Measurements from ENCODE around the gene FAM240B. TPM values are rescaled to one million over a fixed set of nuclear protein-coding genes. Genes with fewer than 3 reads are reported as not detected.
A peak's percentile ranks its signal among the peaks of the same experiment; 100 is the strongest.

Gene FAM240B
- not detected for total RNA-seq

DNA sequence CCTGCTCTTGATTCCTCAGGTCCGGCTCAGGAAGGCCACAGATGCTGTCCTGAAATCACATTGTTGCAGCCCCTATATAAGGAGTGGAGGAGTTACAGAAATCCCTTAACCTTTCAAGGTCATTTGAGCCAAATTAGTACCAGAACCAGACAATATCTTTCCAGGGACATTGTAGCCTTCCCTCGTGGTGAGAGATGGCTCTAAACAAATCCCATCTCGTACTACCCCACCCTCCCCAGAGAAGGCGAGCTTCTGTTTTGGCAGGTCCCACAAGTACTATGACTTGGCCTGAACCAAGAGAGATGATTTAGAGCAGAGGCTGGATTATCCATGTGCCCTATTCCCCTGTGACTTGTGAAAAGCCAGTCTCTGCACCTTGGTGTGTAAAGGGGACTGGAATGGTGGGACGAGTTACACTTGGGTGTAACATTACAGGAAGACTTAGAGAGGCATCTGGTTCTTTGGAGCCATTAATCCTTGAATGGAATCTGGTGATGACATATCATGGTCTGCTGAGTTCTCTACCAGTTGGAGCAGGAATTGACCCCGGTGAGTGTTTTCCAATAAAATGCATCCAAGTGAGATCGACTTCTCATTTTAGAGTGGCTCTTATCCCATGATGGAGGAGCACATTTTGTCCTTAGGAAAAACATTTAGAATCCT lies at the start of gene FAM240B:
FAM240B (minus strand) TSS at position 51 of the 663 bp plus-strand sequence. CDS start 16,134 bp downstream, outside the sequence.
- no peak for ATAC-seq

DNA sequence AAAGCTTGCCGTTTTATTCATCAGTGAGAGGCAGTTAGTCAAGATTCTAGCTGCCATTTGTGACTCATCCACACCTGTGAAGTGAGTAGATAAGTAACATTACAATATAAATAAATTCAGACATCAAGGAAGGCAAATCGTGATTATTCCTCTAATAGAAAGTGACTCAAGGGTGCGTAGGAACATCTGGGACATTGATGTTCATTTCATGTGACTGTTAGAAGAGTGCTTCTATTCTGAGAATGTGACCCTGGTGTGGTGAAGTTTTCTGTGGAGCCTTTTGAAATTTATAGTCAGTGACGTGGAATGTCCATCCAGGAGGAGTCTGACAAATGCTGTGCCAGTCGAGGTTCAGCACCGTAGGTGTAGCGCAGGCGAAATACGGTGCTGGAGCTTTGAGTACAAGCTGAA lies 48.4 kb upstream of the FAM240B start:
- no peak for ATAC-seq

DNA sequence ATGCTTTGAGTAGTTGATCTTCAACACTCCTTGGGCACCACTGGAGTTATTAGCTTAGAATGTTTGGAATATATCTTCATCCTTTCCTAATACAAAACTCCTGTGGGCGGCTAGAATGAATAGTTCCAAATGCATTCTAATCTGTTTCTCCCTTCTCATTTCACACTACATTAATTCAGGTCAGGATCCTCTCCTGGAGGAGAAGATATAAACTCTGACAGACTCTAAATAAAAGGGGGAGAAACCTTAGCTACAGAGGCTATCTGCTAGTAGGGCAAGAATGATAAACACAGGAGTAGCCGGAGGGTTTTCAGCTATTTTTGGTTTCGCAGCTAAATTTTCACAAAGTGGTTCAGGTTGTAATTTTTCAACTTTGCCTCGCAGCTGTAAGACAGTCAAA lies 45.2 kb upstream of the FAM240B start:
- no peak for ATAC-seq

DNA sequence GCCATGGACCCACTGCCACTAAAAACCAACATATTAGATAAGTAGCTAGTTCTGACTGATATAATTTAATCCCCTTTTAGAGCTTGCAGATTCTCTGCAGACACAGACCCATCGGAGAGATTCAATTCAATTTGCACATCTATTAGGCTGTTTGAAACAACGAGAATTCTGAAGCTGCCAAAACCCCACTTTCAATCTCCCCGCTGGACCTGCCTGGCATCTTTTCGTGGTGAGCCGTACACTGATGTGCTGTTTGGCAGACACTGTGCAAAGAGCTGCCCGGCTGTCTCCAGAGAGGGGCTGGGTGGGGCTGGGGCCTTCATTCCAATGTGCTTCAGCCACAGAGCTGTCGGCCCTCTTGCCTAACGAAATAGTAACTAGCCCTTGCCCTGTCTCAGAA lies 42.1 kb upstream of the FAM240B start:
- ATAC-seq: no peak

DNA sequence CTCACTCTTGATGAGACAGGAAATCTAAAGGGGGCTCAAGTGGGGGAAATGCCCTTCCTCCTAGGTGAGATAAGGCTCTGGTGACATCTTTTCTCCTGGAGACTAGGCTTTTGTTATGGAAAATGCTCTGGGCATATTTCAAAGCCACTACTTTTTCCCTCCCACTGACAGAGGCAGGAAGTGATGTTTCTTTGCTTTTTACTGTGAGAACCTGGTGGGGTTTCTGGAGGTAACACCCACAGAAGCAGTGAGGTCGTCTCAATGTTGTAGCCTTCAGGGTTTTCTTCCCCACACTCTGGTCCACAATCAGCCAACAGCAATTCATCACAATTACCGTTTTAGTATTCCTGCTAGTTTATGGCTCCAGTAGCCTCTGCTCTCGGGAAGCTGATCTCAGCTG lies 41.4 kb upstream of the FAM240B start:
- ATAC-seq: no peak

DNA sequence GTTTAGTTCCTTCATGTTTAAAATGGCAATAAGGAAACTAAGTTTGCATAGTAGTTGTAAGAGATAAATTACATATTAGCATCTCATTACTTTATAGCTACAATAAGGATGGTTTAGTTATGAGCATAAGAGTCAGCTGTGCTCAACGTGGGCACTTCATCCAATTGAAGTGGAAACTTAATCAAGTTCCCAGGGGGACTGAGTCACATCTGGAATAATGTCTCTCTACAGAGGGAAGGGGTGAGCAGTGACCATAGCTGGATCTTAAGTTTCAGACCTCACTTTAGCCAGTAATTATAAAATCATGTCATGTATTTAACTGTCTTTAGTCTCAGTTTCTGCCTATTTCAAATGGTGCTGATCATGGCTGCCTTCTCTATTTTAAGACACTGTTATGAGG lies 36.8 kb upstream of the FAM240B start:
- ATAC-seq: no peak

DNA sequence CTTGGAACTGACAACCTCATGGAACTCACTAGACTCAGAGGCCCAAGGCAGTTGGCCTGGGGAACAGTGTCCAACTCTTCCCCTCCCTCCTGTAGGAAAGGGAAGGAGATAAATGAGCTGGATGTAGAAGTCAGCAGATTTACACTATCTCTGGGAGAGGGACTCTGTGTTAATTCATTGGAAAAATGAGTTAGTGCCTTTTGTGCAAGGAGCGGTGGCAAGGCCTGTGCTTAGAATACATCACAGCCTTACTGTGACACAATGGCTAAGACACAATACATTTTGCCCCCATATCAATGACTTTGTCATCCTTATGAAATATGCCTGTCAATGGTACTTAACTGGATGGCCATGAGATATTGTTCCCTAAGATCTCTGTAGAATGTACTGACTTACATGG lies 28.0 kb upstream of the FAM240B start:
- no peak for ATAC-seq

DNA sequence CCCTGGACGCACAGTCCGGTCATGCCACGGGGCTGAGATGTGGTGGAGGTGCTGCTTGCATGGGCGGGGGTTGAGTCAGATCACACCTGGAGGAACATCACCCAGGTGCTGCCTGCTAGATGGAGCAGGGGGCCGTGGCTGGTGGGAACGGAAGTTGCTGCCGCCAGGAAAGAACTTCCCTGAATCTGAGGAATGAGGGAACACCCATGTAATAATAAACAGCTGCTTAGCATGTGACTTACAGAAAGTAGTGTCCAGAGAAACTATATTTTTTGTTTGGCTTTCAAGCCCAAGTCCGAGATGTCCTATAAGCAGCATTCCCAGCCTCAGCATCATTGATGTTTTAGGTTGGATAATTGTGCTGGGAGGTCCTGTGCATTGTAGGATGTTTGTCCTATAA lies 27.1 kb upstream of the FAM240B start:
- ATAC-seq: no peak

DNA sequence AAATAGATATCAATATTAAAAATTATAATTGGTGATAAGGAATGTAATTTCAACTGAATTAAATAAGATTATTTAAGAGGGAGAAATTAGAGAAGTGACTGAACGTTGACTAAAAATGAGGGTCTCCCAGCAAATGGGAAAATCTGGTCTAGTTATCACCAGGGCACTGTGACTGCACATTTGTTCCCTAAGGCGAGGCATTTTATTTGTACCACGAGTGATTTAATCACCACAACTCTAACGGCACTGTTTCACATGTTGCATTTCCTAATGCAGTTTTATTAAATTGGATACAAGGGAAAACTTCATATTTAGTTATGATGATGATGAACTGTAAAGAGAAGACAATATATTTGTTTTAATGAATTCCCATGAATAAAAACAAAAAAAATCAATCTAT lies 26.4 kb upstream of the FAM240B start:
- ATAC-seq: no peak

DNA sequence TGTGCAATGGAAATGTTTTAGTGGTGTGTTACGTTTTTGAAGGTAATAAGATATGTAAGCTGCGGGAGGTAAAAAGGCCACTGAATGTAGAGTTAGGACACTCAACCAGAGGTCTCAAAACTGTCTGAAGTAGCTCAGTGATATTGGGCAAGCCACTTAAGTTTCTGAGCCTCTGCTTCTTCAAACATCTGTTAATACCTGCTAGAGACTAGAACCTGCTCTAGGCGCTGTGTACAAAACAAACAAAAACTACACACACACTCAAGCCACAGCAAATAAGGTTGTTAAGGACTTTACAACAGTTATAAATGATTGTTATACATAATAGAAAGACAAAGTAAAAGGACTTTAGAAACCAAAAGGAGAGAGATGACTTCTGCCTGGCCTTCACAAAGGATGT lies 24.6 kb upstream of the FAM240B start:
- ATAC-seq: no peak

DNA sequence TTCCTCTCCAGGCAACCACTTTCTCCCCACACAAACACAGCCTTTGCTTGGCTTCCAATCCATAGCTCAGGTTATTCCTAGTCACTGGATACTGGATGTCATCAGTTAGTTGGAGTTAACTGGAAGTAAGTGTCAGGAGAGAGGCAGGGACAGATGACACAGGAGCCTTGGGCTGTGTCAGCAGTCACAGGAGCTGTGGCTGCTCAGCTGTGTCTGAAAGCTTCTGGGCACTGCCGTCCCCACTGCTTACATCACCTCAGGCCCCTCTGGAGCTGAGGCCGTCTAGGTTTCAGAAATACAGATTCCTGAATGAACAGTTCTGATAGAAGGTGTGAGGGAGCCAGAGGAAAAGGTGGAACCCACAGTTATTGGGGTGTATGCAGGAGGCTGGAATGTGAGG lies 17.3 kb upstream of the FAM240B start:
- no peak for ATAC-seq

DNA sequence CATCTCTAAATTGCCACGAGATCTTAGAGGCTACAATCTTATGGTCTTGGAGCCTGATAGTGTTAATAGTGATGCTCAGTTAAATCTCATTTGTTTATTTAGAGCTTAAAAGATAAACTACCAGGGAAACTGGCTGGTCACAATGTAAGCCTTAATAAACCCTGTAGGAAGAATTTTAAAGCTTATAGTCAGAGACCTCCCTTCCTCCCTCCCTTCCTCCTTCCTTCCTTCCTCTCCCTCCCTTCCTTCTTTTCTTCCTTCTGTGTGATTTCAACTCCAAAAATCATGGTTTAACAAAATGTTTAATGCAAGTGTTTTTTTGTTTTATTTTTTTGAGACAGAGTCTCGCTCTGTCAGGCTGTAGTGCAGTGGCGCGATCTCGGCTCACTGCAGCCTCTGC lies 14.9 kb upstream of the FAM240B start:
- no peak for ATAC-seq

DNA sequence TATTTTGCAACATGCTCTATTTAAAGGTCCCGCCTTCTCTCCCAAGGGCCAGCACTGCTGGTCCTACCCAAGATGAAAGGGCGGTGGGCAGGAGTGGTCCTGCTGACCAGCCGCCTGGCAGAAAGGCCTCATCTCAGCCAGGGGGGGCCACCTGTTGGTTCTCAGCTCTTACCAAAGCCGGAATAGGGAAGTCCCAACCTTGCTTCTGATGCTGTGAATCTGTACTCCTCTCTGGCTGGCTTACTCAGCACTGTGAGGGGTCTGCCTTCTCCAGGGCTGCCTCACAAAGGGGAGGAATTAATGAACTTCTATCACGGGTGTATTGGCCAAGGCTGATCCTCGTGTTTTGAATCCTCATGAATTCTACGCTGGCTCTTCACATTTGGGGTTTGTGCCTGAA lies 13.6 kb upstream of the FAM240B start:
- ATAC-seq: no peak

DNA sequence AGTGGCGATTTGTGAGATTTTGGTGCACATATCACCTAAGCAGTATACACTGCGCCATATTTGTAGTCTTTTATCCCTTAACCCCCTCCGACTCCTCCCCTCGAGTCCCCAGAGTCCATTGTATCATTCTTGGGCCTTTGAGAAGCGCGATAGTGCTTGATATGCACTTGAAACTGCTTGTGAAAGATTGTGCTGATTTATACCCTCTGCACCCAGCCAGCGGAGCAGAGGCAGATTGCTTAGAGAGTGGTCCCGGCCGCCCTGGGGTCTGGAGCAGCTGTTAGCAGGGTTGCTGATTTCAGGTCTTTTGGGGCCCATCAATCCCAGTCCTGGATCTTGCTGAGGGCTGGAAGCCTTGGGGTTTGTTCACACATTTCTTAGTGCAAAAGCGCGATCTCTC lies 13.0 kb upstream of the FAM240B start:
- ATAC-seq: no peak

DNA sequence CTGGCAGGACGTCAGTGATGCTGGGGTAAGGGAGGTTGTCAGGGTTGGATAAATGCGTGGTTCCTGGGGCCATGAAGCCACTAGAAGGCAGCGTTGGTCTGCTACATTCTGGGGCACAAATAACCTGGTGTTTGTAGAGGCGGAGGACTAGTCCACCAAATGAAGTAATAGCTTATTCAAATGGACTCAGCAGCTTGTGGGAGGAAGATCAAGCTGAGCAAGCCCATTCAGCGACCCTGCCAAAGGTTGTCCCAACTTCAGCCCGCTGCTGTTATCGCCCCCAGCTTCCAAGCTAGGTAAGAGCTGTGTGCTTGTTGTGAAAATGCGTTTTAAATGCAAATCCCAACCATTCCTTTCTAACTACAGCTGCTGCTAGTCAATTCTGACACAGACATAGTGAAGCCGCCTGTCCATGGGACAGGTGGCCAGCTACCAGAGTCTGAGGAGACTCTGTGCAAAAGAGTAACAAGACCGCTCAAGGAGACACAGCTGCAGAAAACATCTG lies 7.6 kb upstream of the FAM240B start:
- peak; percentile 61 for ATAC-seq

DNA sequence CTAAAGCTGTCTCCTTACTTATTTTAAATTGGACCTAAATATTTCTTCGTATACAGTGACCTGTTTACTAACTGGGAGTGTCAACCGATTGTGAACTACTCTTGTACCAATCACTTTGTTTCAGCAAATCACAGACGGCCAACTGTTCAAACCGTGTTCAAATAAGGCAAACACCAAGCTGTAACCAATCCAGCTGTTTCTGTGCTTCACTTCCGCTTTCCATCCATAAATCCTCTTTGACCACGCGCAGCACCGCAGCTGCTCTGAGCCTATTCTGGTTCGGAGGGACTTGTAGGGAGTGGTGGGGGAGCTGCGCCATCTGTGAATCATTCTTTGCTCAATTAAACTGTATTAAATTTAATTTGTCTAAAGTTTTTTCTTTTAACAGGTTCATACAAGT lies 4.8 kb upstream of the FAM240B start:
- no peak for ATAC-seq

DNA sequence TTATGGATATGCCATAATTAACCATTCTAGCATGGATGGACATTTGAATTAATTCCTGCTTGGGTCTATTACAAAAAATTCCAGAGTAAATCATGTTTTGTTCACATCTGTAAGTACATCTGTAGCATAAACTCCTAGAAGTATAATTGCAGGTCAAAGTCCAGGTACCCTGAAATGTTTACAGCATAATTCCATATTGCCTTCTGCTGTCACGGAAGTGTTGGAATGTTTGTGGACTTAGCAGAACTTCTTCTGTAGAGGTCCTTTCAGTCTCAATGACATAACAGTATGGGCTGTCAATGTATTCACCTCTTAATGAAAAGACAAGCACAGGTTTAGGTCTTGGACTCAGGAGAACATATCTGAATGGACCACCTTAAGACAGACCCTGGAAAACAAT lies 1.8 kb downstream of the FAM240B start:
- ATAC-seq: no peak

DNA sequence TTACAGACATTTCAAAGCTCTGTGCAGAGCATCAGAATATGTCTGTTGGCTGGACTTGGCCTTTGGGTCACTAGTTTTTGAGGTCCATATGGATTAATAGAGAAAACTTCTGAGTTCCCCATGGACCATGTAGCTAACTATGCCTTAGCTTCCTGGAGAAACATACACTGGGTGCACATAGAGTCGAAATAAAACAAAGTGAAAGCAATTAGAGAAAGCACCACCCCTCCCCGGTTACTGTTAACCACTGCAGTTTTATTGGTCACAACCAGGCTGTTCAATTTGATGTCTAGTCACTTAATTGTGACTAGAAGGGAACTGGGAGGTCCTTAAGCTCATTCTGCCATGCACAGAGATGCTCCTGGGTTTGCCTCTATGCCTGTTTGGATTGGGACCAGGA lies 4.2 kb downstream of the FAM240B start:
- no peak for ATAC-seq

DNA sequence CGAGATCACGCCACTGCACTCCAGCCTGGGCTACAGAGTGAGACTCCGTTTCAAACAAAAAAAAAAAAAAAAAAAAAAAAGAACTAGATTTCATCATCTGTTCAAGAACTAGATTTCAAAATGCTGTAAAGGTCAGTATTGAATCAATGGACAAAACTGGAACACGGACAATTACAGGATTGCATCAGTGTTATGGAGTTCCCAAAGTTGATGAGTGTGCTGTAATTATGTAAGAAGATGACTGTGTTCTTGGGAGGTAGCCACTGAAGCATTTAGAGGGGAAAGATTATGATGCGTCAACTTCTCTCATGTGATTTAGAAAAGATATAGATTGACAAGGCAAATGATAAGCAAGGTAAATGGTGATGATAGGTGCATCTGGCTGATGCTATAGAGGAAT lies 6.5 kb downstream of the FAM240B start:
- peak; percentile 44 for ATAC-seq

DNA sequence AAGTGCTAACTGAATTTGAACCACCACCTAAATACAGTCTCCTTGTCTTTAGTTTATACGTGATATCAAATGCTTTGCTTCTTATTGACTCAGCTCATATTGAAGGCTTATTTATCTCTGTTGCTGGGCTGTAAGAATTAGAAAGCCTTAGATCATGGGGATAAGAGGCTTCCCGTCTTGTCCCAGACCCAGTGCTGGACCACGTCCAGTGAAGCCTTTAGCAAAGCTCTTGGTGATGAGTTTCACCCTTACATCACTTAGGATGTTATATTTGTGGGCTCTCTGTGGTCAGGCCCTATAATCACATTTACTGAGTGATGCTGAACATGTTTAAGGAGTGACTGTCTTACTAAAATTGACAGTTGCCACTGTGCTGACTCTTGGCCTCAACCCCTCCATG lies 11.2 kb downstream of the FAM240B start:
- no peak for ATAC-seq

DNA sequence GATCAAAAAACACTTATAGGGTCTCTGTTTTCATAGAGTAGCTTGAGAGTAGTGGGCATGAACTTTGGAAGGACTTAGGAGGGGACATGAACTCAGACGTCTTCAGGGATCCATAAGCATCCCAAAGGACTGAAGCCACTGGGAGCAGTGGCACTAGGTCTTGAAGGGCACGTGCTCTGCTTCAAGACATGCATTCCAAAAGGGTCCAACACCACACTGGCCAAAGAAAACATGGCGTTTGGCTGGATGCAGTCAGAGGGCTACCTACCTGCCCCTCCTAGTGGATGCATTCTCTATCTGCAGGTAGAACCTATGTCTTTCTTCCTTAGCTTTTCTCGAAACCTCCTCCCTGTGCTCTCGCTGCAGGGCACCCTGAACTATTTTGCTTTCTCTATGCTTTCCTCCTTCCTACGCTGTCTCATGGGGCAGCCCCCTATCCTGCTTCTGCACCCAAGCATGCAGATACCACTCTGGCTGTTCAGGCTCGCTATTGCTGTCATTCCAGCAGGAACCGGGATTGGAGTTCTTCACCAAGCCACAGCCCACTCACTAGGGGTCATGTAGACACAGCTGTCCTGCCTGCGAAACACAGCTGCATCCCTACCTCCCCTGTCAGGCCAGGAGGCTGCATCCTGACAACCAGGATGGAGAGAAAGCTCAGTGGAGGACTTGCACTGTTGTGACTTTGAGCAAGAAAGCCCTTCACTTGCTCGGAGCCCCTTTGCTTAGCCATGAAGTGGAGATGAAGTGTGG lies 11.9 kb downstream of the FAM240B start:
- ATAC-seq: no peak

DNA sequence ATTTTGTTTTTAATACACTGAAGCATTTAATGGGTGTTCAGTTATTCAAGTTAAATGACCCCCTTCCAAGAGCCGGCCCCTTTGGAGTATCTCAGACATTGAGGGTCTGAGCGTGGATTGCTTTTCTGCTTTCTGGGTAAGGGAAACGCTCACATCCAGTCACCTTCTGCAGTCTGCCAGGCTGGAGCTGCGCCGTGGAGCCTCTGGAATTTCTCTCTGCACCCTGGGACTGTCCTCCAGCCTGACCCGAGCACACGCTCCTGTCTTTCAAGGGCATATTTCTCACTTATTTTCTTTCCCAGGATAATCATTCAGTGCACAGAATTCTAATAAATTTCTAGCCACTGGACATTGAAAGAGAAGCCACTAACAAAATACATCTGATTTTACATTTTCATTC lies 13.4 kb downstream of the FAM240B start:
- no peak for ATAC-seq

DNA sequence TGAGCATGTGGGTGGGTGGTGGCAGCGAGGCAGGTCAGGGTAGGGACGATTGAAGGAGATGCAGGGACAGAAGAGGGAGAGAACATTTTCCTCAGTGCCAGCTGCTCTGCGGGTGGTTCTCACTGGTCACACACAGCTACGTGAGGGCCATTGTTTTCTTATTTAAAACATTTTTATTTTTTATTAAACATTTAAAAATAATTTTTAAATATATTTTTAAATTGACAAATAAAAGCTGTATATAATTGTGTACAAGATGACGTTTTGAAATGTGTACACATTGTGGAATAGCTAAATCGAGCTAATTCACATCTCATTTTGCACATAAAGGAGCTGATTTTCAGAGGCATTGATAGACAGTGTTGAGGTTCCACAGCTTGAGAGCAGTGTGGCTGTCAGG lies 14.0 kb downstream of the FAM240B start:
- no peak for ATAC-seq

DNA sequence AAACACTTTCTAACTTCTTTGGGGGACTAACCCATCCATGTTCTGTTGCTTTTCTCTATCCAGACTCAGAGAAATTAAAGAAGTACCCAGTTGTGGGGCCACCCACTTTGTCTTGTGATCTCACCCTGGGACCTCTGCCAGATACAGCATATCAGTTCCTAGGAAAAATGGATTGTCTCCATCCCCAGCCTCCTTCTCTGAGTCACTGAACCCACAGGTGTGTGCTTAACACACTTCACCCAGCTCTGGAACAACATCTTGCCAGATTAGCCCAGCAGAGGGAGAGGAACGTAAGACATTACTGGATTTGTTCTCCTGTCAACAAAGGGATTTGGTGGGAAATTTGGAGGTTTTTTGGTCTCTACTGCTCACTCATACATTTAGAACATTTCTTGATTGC lies 19.2 kb downstream of the FAM240B start:
- ATAC-seq: peak; percentile 13

All from esophagus mucosa (tissue), 1 donor.